Activated CD4-positive, alpha-beta T cell treated with anti-CD3 and anti-CD28 coated beads, Interleukin-2, amount 10 ng/mL, durations not matched to agents 24 days and 14 days (primary cell): Measurements from ENCODE around the gene NKAIN4. TPM values are rescaled to one million over a fixed set of nuclear protein-coding genes. Genes with fewer than 3 reads are reported as not detected.
"Not testable (repeated sequence)": the region's sequence is repeated elsewhere in the genome, so short reads cannot be mapped to it uniquely, and the experiment has no call there.

ENCODE experiments used
- DNase-seq: peaks from one replicate; pipeline ENCODE4 v3.0.0; 2022
- H3K27ac Mint-ChIP-seq: one replicate; pipeline ENCODE4 v1.8.0; 2022; ENCODE audit warnings: mild to moderate bottlenecking, mixed read lengths
- H3K27me3 Mint-ChIP-seq: one replicate; pipeline ENCODE4 v1.8.0; 2022; ENCODE audit warnings: mixed read lengths
- H3K36me3 Mint-ChIP-seq: one replicate; pipeline ENCODE4 v1.8.0; 2022; ENCODE audit warnings: low read depth, mild to moderate bottlenecking, mixed read lengths
- H3K4me1 Mint-ChIP-seq: one replicate; pipeline ENCODE4 v1.8.0; 2021; ENCODE audit warnings: mixed read lengths
- H3K4me3 Mint-ChIP-seq: one replicate; pipeline ENCODE4 v1.8.0; 2022; ENCODE audit warnings: mild to moderate bottlenecking, moderate library complexity, mixed read lengths
- H3K9me3 Mint-ChIP-seq: one replicate; pipeline ENCODE4 v1.8.0; 2021; ENCODE audit warnings: mixed read lengths
- intact Hi-C: fragments of 100-400 bp; cut with micrococcal nuclease; formaldehyde crosslinking; loops from one replicate; pipeline ENCODE4 v1.15.1; 2023
- total RNA-seq: library from RNA; stranded (reverse); gene quantifications from 2 replicates; pipeline ENCODE4 v1.2.3, GENCODE V29; 2022

NKAIN4 gene
- total RNA-seq, 1 donor from 2014 or later, result not detected

- Mint-ChIP-seq H3K27ac (no peak overlapping the region), H3K9me3 (no peaks in the 10 kb centered on the region), H3K4me1 (no peaks in the 10 kb centered on the region), H3K27me3 (peaks cover 2% of the 10 kb centered on the region), H3K36me3 (no peaks in the 10 kb centered on the region), H3K4me3 (no peak overlapping the region)
- intact Hi-C loops, result loop anchor here (1.0 kb wide), 1 partner anchor 158 kb away; no protein-coding TSS in a partner anchor
- peak; percentile 87 for DNase-seq
Measured at GRCh38 chr20:63223121-63223825, 31.0 kb downstream of the NKAIN4 start.

DNA sequence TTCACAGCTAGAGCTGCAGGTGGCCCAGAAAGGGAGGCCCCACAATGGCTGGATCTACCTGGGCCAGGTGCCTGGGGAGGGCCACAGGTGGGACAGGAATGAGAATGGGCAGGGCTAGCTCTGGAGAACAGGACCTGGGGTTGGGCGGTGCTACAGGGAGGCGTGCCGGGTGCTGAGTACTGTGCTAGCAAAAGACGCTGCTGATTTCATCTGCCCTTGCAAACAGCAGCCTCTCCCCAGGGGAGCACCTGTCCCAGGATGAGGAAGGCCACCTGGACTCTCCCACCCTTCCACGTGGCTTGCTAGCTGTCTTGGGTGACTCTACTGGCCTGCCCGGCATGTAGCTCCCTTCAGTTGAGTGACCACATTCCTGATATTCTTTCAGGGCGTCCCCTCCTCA is 31.7 kb downstream of the NKAIN4 start:
- H3K27me3 Mint-ChIP-seq, result peaks cover 2% of the 10 kb centered on the region
- no peak overlapping the region for H3K27ac Mint-ChIP-seq
- no peak overlapping the region for H3K4me3 Mint-ChIP-seq
- no peak for DNase-seq
- H3K4me1 Mint-ChIP-seq, result no peaks in the 10 kb centered on the region
- H3K36me3 Mint-ChIP-seq, result no peaks in the 10 kb centered on the region
- H3K9me3 Mint-ChIP-seq, result no peaks in the 10 kb centered on the region
- intact Hi-C loops, result no loop called here

DNA sequence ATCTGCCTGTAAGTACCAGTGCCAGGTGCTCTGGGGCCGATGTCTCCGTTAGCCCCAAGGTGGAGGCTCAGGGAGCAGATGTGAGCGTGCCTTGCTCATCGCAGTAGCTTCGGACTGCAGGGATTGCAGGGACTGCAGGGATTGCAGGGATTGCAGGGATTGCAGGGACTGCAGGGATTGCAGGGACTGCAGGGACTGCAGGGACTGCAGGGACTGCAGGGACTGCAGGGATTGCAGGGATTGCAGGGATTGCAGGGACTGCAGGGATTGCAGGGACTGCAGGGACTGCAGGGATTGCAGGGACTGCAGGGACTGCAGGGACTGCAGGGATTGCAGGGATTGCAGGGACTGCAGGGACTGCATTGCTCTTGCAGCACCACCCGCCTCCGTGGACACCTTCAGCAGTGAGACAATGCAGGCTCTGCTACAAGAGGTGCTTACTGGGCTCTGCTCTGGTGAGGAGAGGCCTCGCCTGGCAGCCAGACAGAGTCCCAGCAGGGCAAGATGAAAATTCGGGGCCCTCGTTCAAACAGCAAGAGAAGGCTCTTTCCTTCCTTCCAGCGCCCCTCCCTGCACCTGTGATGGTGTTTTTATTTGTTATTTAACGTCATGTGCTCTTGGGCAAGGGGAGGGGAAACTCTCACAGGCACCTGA is 32.7 kb downstream of the NKAIN4 start:
- DNase-seq, H3K9me3 Mint-ChIP-seq, H3K27ac Mint-ChIP-seq, H3K27me3 Mint-ChIP-seq, H3K4me1 Mint-ChIP-seq, H3K36me3 Mint-ChIP-seq, H3K4me3 Mint-ChIP-seq, intact Hi-C loops: not testable (repeated sequence)

GRCh38 chr20:63220696-63221399 is 33.4 kb downstream of the NKAIN4 start:
- Mint-ChIP-seq H3K36me3 (no peaks in the 10 kb centered on the region), H3K4me1 (peaks cover 5% of the 10 kb centered on the region), H3K4me3 (no peak overlapping the region), H3K9me3 (no peaks in the 10 kb centered on the region), H3K27me3 (peaks cover 2% of the 10 kb centered on the region), H3K27ac (no peak overlapping the region)
- DNase-seq, result no peak
- intact Hi-C loops, result no loop called here

- no peaks in the 10 kb centered on the region for H3K9me3 Mint-ChIP-seq
- H3K36me3 Mint-ChIP-seq, result peaks cover 5% of the 10 kb centered on the region
- H3K27ac Mint-ChIP-seq, result no peak overlapping the region
- no peak overlapping the region for H3K4me3 Mint-ChIP-seq
- intact Hi-C loops, result loop anchor here (5.0 kb wide), 1 partner anchor 283 kb away; the partner anchor contains the start of gene GID8
- H3K27me3 Mint-ChIP-seq, result peaks cover 4% of the 10 kb centered on the region
- DNase-seq, result no peak
- peaks cover 8% of the 10 kb centered on the region for H3K4me1 Mint-ChIP-seq
Measured at GRCh38 chr20:63219866-63220521, 34.3 kb downstream of the NKAIN4 start.

GRCh38 chr20:63219447-63219821 is 34.8 kb downstream of the NKAIN4 start:
- no peaks in the 10 kb centered on the region for H3K9me3 Mint-ChIP-seq

GRCh38 chr20:63218701-63219446 is 35.4 kb downstream of the NKAIN4 start:
- H3K36me3 Mint-ChIP-seq, result peaks cover 11% of the 10 kb centered on the region
- no peak for DNase-seq
- no peak overlapping the region for H3K27ac Mint-ChIP-seq
- peaks cover 4% of the 10 kb centered on the region for H3K27me3 Mint-ChIP-seq
- intact Hi-C loops, result loop anchor here (5.0 kb wide), 1 partner anchor 282 kb away; the partner anchor contains the start of gene GID8
- no peaks in the 10 kb centered on the region for H3K9me3 Mint-ChIP-seq
- no peak overlapping the region for H3K4me3 Mint-ChIP-seq
- peaks cover 16% of the 10 kb centered on the region for H3K4me1 Mint-ChIP-seq

More at GRCh38 chr20:63219447-63219821, 34.8 kb downstream of the NKAIN4 start:
- H3K36me3 Mint-ChIP-seq, result peaks cover 7% of the 10 kb centered on the region
- H3K4me1 Mint-ChIP-seq, result peaks cover 11% of the 10 kb centered on the region
- peaks cover 4% of the 10 kb centered on the region for H3K27me3 Mint-ChIP-seq
- H3K4me3 Mint-ChIP-seq, result no peak overlapping the region
- H3K27ac Mint-ChIP-seq, result no peak overlapping the region
- no peak for DNase-seq
- intact Hi-C loops, result loop anchor here (5.0 kb wide), 1 partner anchor 282 kb away; the partner anchor contains the start of gene GID8

DNA sequence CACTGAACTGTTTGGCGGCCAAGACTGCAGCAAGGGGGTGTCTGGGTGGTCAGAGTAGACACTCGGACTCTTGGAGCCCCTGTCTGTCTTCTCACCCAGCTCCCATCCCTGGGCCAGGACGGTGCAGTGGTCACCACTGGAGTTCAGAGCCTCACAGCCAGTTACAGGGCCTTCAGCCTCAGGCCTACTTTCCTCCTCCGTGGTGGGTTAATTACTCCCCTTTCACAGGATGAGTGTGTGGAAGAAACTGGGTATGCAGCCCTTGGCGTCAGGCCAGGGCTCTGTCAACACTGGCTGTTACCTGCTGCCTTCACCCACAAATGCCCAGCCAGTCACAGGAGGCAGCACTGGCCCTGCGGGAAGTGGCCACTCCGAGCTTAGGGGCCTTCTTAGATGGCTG is 36.6 kb downstream of the NKAIN4 start:
- no peak overlapping the region for H3K27ac Mint-ChIP-seq
- no peaks in the 10 kb centered on the region for H3K9me3 Mint-ChIP-seq
- H3K4me1 Mint-ChIP-seq, result peaks cover 25% of the 10 kb centered on the region
- H3K4me3 Mint-ChIP-seq, result no peak overlapping the region
- DNase-seq, result peak; percentile 62
- peaks cover 4% of the 10 kb centered on the region for H3K27me3 Mint-ChIP-seq
- H3K36me3 Mint-ChIP-seq, result peaks cover 21% of the 10 kb centered on the region
- intact Hi-C loops, result loop anchor here (5.0 kb wide), 1 partner anchor 280 kb away; the partner anchor contains the start of gene GID8

DNA sequence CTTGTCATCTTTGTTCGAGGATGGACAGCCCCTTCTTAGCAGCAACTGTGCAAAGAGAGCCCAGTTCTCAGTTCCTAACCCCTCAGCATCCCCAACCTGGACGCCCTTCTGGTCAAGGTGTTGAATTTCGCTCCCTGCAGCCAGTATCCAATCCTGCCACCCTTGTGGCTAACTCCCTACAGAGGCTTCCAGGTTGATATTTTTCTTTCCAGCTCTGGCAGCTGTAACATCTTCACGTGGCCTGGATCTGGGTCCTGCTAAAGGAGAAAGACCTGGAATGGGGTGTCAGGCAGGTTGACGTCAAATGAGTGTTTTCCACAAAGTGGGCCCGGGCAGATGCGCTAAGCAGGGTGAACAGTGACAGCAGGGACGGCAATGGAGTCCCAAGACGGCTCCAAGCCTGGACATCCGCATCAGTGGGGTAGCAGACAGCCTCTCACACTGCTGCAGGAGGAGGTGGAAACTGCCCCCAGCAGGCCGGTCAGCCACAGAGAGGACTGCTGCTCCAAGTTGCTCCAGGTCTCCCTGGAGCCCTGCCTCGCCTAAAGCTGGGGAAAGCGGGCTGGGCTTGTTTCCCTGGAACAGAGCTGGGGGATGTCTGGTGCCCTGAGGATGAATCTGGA is 37.3 kb downstream of the NKAIN4 start:
- H3K4me1 Mint-ChIP-seq, result peaks cover 30% of the 10 kb centered on the region
- H3K27me3 Mint-ChIP-seq, result peaks cover 2% of the 10 kb centered on the region
- DNase-seq, result no peak
- H3K9me3 Mint-ChIP-seq, result no peaks in the 10 kb centered on the region
- H3K36me3 Mint-ChIP-seq, result peaks cover 27% of the 10 kb centered on the region
- peak overlapping the region; percentile 74 for H3K27ac Mint-ChIP-seq
- H3K4me3 Mint-ChIP-seq, result peak overlapping the region; percentile 80
- intact Hi-C loops, result loop anchor here (1.0 to 5.0 kb wide), 2 partner anchors 55 to 280 kb away; partner anchors contain the start of genes ARFGAP1 and GID8

DNA sequence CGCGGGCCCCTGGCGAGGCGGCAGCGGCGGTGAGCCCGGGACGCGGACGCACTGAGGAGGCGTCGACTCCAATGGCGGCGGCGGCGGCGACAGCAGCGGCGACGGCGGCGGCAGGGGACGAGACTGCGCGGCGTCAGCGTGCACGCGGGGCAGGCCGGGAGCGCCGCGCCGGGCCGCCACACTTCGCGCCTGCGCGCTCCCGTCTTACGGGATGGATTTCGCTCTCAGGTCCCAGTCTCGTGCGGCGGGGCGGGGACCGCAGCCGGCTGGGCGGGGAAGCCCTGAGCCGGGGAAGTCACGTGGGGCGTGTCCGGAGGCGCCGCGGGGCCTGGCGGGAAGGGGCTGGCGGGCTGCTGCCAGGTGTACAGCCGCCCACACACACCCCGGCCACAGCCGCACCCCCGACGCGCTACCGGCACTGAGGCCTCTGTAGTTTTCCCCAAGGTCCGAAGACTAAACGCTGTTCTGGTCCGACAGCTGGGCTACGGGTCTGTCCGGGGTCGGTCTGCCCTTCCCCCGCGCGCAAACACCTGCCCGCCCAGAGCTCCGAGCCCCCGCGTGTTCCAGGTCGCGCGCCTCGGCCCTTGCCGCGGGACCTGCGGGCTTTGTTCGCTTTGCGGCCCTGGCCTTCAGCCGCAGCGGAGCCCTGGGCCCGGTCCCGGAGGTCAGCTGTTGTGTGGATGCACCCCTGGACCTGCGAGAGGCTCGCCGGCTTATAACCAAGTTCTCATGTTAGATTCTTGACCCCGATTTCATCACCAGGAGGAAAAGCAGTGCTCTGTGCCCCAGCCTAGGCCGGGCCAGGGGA is 38.0 kb downstream of the NKAIN4 start, which contains the start of gene YTHDF1:
Gene YTHDF1 (minus strand): TSS at position 91 of the 808 bp plus-strand sequence. CDS start 239 bp downstream, outside the sequence.
- peak; percentile 99 for DNase-seq
- peaks cover 29% of the 10 kb centered on the region for H3K36me3 Mint-ChIP-seq
- H3K4me3 Mint-ChIP-seq, result peak within 1 kb of the TSS; percentile 99
- peaks cover 2% of the 10 kb centered on the region for H3K27me3 Mint-ChIP-seq
- peaks cover 31% of the 10 kb centered on the region for H3K4me1 Mint-ChIP-seq
- H3K9me3 Mint-ChIP-seq, result no peaks in the 10 kb centered on the region
- intact Hi-C loops, result loop anchor here (1.0 to 5.0 kb wide), 2 partner anchors 56 to 279 kb away; partner anchors contain the start of genes ARFGAP1 and GID8
- peak within 1 kb of the TSS; percentile 96 for H3K27ac Mint-ChIP-seq

DNA sequence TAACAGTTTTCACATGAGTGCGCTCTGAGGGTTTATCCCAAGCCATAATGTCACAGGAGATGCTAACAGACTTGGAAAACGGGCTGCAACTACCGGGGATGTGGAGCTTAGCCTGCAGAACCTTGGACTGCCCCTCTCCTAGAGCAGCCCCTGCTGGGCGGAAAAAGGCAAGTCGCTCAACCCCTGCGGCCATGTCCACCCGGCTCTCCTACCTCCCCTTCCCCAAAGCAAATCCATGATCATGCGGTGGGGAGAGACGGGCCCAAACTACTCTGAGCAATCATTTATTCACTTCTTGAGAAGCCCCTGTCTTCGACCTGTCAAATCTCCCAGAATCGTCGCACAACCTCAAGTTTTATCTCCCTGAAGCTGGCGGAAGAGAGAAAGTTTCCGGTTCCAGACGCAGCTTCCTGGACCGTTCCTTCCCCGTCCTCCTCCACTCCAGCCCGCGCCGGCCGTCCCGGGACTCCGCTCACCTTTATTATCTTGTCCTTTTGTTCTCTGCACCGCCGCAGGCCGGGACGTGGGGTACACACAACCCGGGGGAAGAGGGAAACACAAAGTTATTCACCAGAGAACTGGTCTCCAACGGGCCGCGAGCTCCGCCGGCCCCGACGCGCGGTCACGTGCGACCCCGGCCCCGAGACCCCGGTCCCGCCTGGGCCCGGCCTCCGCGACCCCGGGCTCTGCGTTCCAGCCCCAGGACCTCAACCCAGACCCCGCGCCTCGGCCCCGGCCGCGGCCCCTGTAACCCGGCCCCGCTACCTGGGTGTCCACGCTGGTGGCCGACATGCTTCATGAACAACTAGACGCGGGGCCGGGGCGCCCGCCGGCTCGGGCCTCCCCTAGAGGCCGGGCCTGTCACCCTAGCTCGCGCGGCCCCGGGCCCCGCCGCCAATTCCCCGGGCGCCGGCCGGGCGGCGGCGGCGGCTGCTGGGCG is 38.9 kb downstream of the NKAIN4 start:
- peaks cover 37% of the 10 kb centered on the region for H3K4me1 Mint-ChIP-seq
- intact Hi-C loops, result loop anchor here (1.0 to 5.0 kb wide), 2 partner anchors 57 to 278 kb away; partner anchors contain the start of genes ARFGAP1 and GID8

More for the DNA sequence above, 38.9 kb downstream of the NKAIN4 start:
- Mint-ChIP-seq H3K27ac (peak overlapping the region; percentile 96), H3K9me3 (no peaks in the 10 kb centered on the region), H3K36me3 (peaks cover 33% of the 10 kb centered on the region), H3K27me3 (peaks cover 2% of the 10 kb centered on the region), H3K4me3 (peak overlapping the region; percentile 99)
- peak; percentile 79 for DNase-seq
